Measurements from ENCODE around the gene TEPSIN.

TEPSIN gene, protein sequence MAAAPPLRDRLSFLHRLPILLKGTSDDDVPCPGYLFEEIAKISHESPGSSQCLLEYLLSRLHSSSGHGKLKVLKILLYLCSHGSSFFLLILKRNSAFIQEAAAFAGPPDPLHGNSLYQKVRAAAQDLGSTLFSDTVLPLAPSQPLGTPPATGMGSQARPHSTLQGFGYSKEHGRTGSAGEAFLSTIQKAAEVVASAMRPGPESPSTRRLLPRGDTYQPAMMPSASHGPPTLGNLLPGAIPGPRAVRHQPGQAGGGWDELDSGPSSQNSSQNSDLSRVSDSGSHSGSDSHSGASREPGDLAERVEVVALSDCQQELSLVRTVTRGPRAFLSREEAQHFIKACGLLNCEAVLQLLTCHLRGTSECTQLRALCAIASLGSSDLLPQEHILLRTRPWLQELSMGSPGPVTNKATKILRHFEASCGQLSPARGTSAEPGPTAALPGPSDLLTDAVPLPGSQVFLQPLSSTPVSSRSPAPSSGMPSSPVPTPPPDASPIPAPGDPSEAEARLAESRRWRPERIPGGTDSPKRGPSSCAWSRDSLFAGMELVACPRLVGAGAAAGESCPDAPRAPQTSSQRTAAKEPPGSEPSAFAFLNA

DNA sequence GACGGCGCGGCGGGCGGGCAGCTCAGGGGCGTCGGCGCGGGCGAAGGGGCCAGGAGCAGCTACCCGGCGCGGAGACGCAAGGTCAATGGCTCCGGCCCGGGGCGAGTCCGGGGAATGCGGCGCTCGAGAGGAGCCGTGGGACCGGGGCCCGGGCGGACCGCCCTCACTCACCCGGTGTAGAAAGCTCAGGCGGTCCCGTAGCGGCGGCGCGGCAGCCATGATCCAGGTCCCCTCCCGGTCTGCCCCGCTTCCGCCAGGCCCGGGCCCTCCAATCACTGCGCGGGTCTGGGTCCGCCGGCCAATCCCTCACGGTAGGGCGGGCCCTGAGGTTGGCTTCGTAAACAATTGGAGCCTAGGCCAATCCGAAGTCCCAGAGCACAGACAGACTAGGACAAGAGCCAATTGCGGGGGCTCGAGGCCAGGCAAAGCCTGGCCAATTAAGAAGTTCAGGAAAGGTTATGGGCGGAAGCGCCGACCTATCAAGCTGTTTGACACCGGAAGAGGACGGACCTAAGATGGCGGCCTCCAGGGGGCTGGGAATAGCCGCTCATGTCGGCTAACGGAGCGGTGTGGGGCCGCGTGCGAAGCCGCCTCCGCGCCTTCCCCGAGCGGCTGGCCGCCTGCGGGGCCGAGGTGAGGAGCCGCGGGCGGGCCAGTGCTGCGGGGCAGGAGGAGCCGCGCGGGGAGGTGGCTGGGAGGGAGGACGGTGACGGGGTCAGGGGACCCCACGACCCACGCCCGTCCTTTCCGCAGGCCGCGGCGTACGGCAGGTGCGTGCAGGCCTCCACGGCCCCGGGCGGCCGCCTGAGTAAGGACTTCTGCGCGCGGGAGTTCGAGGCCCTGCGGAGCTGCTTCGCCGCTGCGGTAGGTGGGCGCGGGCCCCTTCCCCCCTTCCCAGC lies at the start of gene TEPSIN, which contains the start of gene NDUFAF8:
Gene TEPSIN (minus strand): TSS at position 241 of the 899 bp plus-strand sequence. CDS start 22 bp downstream, at position 219.
Gene NDUFAF8 (plus strand): TSS at position 504 of the 899 bp plus-strand sequence. CDS start 46 bp downstream, at position 550.
- DNase-seq (ENCODE audit: low spot score) = peak; percentile 100

DNA sequence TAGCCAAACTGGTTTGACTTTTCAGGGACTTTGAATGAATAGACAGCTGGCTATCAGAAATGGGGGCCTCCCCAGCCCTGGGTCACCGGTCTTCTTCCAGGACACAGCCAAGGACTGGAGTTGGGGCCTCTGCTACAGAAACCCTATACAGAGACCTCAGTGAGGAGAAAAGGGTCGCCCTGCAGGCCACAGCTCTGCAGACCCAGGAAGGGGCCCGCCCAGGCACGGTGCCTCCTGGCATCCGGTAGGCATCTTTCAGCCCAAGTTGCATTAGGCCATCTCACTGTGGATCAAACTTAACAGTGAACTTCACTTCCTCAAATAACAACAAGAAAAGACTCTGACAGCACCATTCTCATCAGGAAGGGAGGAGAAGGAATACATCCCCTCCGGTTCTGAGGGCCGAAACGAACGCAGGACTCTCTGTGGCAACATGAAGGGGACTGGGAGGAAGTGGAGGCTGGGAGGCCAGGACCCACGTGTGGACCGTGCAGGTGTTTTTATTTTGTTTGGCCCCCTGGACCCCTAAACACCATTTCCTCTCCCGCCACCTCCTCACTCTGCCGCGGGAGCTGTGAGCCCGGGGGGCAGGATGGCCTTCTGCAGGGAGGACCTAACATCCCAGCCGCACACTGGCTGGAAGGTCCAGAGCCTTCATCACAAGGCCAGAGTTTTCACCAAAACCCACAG lies 49.0 kb upstream of the TEPSIN start:
- no peak for DNase-seq (ENCODE audit: low spot score)

DNA sequence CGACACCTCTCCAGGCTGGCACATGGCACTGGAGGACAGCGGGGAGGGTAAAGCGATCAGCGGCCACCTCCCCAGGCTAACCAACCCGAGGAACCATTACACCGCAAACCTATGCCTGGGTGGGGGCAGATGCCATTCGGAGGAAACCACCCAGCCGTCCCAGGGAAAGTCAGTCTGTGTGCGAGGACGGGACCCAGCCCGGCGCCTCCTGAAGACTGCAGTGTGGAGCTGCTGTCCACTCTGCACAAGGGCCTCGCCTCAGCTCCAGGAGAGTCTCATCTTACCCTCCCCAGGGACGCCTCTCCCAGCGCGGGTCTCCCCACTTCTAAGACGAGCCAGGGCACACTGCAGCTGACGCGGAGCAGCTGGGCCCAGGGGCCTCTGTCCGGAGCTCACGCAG lies 48.3 kb upstream of the TEPSIN start:
- no peak for DNase-seq (ENCODE audit: low spot score)

DNA sequence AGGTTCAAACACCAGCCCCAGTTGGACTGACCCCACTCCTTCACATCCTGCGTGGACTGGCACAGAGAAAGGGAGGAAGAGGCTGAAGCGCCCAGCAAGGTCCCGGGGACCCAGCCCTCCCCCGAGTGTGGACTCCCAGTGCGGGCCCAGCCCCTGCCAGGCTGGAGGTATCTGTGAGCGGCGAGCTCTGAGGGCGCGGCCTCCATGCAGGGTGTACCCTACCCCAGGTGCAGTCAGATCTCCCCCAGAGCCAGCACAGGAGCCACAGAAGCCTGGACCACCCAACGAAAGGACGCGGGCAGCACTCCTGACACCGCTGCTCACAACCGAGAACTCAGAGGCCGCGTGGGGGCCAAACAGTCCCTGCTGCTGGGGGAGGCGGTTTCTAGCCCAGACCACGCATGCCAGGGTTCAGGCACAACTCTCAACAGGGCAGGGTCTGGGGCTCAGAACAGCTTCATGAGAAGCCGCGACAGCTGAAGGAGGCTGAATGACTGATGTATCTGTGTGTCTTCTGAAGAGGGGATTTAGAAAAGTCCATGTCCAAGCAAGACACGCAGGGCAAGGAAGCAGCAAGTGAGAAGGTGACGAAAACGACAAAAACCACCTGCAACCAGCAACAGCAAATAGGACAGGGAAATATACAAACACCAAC lies 47.8 kb upstream of the TEPSIN start:
- no peak for DNase-seq (ENCODE audit: low spot score)

DNA sequence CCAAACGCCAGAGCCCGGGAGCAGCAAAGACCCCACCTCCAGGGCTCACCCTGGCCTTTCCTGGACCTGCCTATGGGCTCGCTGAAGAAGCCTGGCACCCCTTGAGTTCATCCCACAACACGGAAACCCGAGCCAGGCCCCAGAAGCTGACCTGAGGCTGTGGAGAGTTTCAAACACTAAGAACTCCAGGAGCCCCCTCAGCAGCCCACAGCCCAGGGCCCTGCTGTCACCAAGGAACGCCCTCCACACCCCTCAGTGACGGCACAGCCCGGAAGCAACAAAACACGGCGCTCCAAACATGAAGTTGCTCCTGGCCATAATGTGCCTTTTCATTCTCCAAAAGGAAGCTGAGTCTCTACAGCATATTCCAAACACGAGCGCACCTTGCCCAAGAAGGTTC lies 47.0 kb upstream of the TEPSIN start:
- DNase-seq (ENCODE audit: low spot score) = no peak

DNA sequence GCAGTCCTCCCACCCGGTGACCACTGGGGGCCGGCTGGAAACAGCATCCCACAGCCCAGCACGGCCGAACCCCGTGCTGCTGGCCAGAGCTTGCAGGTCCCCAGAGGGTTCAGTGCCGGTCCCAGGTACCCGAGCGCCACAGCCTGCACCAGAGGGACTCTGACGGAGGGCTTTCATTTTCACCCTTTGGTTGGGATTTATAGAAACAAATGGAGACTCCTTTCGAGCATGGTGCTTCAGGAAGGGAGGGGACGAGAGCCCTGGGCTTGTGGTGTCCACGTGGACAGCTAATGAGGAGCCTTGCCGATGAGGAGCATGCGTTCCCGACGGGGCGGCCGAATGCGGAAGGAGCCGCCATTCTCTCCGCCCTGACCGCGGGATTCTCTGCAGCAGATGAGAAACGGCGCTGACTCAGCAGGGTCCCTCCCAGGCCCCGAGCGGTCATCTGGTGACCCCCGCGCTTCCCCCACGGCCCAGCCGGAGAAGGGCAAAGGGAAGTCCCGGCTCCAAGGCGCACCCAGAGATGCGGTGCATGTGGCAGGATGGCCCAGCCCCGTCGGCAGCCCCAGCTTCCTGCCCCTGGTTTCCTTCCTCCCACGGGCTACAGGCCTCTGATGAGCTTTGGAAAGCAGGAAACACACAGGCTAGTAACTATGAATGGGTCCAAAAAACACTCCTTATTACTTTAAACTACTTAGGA lies 46.5 kb upstream of the TEPSIN start:
- no peak for DNase-seq (ENCODE audit: low spot score)

DNA sequence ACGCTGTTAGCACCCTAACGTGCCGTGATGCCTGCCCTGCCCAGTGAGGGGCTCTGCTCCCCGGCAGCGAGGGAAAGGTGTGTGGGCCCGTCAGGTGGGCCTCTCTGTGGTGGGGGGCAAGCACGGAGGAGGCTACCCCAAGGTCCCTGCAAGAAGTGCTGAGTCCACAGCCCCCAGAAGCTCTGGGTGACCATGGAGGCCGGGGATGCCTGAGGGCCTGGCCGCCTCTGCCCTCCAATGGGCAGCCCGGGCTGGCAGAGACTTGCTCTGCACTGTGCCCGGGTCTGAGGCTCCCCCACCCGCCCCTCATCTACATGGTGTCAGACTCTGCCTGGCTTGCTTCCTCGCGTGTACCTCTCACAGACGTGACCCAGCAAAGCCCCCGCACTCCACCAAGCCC lies 44.0 kb upstream of the TEPSIN start:
- no peak for DNase-seq (ENCODE audit: low spot score)

DNA sequence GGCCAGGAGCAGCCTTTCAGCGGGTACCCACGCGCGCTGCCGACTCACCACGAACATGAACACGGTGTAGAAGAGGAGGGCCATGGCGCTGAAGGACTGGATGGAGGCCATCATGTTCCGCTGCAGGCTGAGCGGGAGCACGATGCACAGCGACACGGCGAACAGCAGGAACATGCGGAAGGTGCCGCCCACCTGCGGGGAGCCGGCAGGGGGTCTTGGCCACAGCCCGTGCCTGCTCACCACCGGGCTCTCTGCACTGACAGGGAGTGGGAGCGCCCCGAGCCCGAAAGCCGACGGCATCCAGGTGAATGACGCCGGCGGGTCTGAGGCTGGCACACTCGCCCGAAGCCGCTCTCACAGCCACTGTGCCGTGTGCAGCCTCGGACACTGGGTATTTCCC lies 43.3 kb upstream of the TEPSIN start:
- no peak for DNase-seq (ENCODE audit: low spot score)

DNA sequence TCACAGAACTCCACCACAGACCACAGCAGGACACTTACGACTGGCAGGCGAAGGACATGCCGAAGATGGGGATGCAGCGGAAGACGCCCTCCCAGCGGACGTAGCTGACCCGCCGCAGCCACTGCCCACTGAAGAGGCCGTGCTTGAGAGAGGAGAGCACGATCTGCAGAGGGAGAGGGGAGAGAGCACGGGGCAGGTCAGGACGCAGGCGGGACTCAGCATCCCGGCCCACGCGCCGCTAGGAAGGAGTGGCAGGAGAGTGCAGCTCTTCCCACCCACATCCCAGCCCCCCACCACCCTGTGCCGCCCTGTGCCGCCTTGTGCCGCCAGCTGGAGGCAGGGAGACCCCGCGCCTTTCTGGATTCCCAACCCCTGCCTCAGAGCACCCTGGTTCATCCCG lies 41.7 kb upstream of the TEPSIN start:
- no peak for DNase-seq (ENCODE audit: low spot score)

DNA sequence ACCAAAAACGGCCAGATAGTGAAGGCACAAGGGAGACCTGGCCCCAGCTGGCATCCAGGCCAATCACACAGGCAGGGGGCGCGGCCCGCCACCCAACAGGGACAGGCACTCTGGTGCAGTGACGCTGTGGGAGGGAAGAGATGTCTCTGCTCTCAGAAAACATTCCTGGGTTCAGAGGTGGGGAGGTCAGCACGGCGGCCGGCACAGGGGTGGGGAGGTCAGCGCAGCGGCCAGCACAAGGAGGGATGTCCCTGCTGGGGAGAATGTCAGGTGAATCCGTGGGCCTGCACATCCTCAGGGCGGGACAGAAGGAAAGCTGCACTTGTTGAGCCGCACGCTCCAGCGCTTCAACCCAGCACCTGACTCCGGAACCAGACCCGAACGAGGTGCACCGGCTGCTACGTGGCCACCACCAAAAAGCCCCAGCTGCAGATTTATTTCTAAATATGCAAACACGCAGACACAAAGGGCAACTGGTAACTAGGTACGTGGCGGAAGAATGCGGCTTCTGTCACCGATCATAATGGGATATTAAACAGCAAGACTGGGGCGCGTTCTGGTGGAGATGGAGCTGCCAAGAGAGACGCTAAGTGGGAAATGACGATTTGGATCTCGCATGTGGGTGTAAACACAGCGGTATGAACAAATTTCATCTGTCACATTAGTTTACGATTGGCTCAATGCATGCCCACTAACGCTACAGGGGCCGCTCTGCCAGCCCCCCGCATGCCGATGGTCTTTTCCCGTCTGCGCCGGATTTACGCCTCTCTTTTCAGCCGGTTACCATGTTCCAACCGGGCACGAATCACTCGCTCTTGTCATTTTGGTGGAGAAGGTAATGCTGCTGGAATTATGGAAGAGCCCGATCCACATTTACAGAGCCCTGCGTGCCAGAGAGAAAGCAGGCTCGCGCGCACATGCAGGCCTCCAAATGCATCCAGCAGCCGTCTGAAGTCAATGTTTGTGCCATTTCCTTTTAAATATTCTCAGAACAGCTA lies 40.7 kb upstream of the TEPSIN start:
- no peak for DNase-seq (ENCODE audit: low spot score)

DNA sequence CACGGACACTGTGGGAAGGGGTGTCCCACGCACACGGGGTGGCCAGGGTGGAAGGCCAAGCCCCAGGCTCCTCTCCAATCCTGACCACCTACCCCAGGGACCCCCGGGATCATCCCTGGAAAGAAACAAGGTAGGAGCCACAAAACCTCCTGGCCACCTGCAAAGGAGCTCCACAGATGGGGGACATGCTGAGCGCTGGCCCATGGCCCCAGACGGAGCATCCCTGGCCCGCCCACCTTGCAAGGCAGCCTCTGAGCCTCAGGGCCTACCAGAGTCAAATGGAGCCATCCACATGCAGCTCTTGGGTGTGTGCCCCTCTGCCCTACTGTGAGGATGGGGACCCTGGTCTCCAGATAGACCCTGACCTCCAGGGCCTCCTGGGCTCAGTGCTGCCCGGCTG lies 40.0 kb upstream of the TEPSIN start:
- DNase-seq (ENCODE audit: low spot score) = no peak

DNA sequence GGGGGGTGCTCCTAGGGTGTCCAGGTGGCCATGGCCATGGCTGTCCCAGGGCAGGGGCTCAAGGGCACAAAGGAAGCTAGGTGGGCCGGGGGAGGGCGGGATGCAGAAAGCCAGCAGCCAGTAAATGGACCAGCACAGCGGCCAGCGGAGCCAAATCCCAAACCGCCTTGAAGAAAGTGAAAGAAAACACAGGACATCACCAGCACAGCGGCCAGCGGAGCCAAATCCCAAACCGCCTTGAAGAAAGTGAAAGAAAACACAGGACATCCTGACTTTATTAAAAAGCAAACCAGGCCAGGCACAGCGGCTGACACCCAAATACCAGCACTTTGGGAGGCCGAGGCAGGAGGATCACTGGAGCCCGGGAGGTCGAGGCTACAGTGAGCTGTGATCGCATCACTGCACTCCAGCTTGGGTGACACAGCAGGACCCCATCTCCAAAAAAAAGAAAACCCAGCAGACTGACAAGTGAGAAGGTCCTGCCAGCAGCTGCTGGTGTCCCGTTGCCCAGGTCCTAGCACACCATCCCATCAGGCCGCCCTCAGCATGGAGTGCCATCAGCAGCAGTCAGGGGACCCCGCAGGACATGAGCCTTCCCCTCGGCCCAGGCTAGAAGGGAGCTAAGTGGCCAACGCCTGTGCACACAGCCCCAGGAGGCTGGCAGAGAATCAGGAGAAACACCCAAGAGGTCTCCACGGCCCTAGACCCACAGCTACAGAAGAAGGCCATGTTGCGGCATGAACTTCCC lies 39.3 kb upstream of the TEPSIN start:
- no peak for DNase-seq (ENCODE audit: low spot score)

DNA sequence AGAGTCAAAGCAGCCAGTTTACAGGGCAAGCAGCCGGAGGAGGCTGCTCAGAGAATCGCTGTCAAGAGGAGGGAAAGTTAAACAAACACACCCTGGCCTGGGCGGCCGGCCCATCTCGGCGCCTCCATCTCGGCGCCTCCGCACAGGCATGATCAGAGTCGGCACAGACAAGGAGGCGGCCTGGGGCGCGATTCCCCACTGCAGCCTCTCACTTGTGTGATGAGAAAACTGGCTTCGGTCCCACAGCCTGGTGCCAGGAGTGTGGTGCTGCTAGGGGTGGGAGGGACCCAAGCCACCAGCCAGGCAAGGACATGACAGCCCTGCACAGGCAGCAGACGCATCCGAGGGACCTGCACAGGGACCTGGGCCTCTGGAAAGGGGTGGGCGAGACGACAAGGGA lies 38.6 kb upstream of the TEPSIN start:
- DNase-seq (ENCODE audit: low spot score) = peak; percentile 43

DNA sequence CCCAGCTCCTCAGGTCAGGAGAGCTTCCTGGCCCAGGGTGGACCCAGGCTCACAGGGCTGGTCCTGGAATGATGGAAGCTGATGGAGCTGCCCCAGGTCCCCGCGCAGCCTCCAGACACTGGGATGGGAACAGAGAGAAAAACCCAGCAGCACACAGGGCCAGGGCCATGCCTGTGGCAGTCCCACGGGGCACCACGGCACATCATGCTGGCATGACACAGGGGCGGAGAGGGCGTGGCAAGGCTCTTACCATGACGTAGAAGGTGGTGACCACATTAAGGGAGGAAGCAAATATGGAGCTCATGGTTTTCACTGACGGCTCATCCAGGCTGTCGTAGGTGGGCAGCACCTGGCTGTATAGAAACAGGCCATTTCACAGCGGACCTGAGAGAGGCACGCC lies 37.9 kb upstream of the TEPSIN start:
- DNase-seq (ENCODE audit: low spot score) = no peak

DNA sequence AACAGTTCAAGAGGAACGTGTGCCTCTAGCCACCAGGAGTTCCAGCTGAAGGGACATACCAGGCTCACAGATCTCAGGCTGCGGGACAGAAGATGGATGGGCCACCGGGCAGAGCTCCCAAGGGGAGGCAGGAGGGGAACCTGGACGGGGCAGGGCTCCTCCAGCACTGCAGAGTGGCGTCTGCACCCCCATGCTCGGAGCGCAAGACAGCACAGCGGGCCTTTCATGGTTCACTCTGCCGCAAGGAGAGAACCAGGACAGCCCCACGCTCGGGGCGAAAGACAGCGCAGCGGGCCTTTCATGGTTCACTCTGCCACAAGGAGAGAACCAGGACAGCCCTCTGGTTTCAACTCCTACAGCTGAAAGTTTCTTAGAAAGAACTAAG lies 35.6 kb upstream of the TEPSIN start:
- no peak for DNase-seq (ENCODE audit: low spot score)

DNA sequence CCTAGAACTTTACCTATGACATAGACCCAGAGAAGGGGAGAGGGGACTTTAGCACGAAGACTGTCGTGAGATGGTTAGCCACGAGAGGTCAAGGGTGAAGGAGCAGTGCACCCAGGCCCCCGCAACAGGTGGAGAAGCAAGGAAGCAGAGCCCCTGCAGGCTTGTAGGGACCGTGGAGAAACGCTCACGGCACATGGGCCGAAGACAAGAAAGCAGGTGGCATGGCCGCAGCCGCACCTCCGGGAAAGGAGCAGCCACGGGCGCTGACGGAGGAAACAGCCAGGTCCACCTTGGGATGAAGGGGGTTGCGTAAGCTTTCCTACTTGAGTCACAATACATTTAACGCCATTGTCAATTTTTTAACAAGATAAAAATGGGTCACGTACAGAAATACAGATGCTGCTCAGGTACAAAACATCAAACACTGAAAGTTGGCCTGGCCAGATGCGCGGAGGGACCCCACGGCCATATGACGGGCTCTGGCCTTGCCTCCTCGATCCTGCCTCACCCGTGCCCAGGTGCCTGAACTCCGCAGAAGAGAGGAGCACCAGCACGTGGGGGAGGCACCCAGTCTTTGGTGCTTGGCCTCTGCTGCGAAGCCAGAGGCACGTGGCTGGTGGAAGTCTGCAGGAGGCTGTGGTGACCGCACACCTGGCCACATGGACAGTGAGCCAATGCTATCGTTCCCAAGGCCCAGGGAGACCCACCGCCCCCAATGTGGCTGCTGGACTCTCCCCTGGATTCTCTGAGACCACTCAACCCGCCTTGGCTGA lies 35.0 kb upstream of the TEPSIN start:
- no peak for DNase-seq (ENCODE audit: low spot score)

DNA sequence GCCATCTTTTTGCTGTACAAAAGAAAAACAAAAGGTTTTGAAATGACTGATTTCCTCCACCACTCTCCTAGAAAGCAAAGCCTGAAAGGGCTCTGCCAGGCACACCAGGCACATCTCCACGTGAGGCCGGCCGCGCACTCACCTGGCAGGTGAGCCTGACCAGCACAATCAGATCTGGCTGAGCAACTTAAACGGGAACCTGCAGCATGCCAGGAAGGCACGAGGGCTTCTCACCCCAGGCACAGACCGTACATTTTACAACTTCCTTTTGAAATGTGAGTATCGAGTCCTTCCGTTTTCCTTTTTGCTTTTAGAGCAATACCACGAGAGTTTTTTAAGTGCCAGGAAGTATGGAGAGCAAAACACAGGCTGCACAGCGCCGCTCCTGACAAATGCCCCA lies 33.8 kb upstream of the TEPSIN start:
- DNase-seq (ENCODE audit: low spot score) = no peak

DNA sequence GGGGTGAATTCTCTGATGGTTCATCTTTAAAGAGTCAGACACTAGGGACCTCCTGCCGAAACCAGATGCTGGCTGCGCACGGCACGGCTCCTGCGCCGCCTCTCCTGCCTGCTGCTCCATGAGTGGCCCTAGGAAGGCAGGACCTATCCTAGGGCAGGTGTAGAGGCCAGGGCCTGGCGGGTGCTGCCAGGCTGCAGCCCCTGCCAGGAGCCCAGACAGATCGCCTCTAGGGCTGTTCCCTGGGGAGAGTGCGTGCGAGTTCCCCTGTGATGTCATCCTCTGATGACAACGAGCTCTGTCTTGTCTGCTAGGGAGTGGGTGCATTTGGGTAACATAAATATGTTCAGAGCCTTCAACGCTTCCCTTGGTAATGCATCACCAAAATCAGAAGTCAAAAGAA lies 32.4 kb upstream of the TEPSIN start:
- no peak for DNase-seq (ENCODE audit: low spot score)
